Measurements from ENCODE around the gene RGS3. TPM values are rescaled to one million over a fixed set of nuclear protein-coding genes. Genes with fewer than 3 reads are reported as not detected.

RGS3 gene
- total RNA-seq, 2 experiments from 2014 or later = 68.9 to 77.2 TPM

DNA sequence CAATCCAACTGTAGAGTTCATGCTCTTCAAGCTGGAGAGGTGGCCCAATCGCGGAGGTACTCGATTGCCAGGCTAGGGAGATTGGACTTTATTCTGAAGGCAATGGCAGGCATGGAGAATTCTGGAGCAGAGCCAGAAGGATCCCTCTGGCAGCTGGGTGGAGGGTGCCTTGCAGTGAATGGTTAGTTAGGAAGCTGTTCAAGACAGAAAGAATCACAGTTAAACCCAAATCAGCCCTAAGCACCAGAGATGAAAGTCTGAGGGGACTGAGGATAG is 182.4 kb downstream of the RGS3 start:
- DNase-seq (no peak), ATAC-seq (no peak)
- ChIA-PET POLR2A (interaction anchor here (0.6 kb wide), 1 partner anchor 31 kb away, joined by 3 read pairs; no protein-coding TSS in a partner anchor), CTCF (interaction anchor here (1.3 to 1.6 kb wide), 2 partner anchors 9 to 11 kb away, joined by 3 to 6 read pairs; no protein-coding TSS in a partner anchor)
- Mint-ChIP-seq H3K4me1 (ENCODE audit: low read depth) (no peaks in the 10 kb centered on the region), H3K4me3 (no peak overlapping the region), H3K27me3 (ENCODE audit: low read depth) (peaks cover 19% of the 10 kb centered on the region), H3K27ac (no peak overlapping the region), H3K9me3 (ENCODE audit: insufficient read depth) (no peaks in the 10 kb centered on the region), H3K36me3 (ENCODE audit: low read depth) (no peaks in the 10 kb centered on the region)

DNA sequence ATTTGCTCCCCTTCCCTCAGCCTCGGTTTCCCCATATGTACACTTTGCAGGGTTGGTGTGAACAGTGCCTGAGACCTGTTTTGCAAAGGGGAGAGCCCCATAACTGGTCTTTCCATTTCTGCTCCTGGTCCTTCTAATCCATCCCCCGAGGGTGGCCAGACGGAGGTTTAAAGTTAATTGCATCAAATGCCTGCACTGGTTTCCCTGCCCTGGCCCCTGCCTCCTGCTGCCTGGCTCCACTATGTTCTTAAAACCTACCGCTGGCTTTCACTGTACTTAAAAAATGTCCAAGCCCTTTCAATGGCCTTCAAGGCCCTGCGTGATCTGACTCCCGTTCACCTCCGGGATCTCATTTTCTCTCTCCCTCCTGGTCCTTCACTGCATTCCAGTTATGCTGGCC is 183.0 kb downstream of the RGS3 start:
- H3K36me3 Mint-ChIP-seq (ENCODE audit: low read depth) = no peaks in the 10 kb centered on the region
- no peaks in the 10 kb centered on the region for H3K4me1 Mint-ChIP-seq (ENCODE audit: low read depth)
- peaks cover 17% of the 10 kb centered on the region for H3K27me3 Mint-ChIP-seq (ENCODE audit: low read depth)
- POLR2A ChIA-PET = interaction anchor here (0.8 kb wide), 1 partner anchor 54 kb away, joined by 3 read pairs; no protein-coding TSS in a partner anchor
- CTCF ChIA-PET = interaction anchor here (1.3 to 1.6 kb wide), 2 partner anchors 8 to 10 kb away, joined by 3 to 6 read pairs; no protein-coding TSS in a partner anchor
- H3K4me3 Mint-ChIP-seq = no peak overlapping the region
- no peak for DNase-seq
- ATAC-seq = no peak
- no peak overlapping the region for H3K27ac Mint-ChIP-seq
- no peaks in the 10 kb centered on the region for H3K9me3 Mint-ChIP-seq (ENCODE audit: insufficient read depth)

Other genes with a start within 250 kb of the RGS3 start
- gene FKBP15, start 242.4 kb upstream of the RGS3 start, total RNA-seq = 10 to 100 TPM; 34.5 to 36.3 TPM
- gene SLC31A1, start 242.2 kb upstream of the RGS3 start, total RNA-seq = 10 to 100 TPM in 1 of 2 experiments, 1 to 10 TPM in 1; 9.5 to 10.2 TPM
- gene CDC26, start 188.2 kb upstream of the RGS3 start, total RNA-seq = 10 to 100 TPM; 26.1 to 28.9 TPM
- gene PRPF4, start 188.1 kb upstream of the RGS3 start, total RNA-seq = 10 to 100 TPM; 33.3 to 37.3 TPM
- not detected for gene RNF183, start 160.4 kb upstream of the RGS3 start, total RNA-seq
- under 1 TPM; 0.47 to 0.92 TPM for gene WDR31, start 123.5 kb upstream of the RGS3 start, total RNA-seq
- gene BSPRY, start 114.2 kb upstream of the RGS3 start, total RNA-seq = 1 to 10 TPM; 4.0 to 4.4 TPM
- gene HDHD3, start 86.7 kb upstream of the RGS3 start, total RNA-seq = 10 to 100 TPM; 14.0 to 15.3 TPM
- 10 to 100 TPM; 26.0 to 30.7 TPM for gene ALAD, start 62.4 kb upstream of the RGS3 start, total RNA-seq
- 10 to 100 TPM; 78.9 to 81.7 TPM for gene POLE3, start 53.1 kb upstream of the RGS3 start, total RNA-seq
- under 1 TPM; 0.34 to 0.60 TPM for gene C9orf43, start 53.0 kb upstream of the RGS3 start, total RNA-seq

Measured in activated CD8-positive, alpha-beta T cell treated with anti-CD3 and anti-CD28 coated beads, Interleukin-2, amount 10 ng/mL, durations not matched to agents 7 days and 5 days (primary cell).